Measurements from ENCODE around the gene ZNF200. TPM values are rescaled to one million over a fixed set of nuclear protein-coding genes. Genes with fewer than 3 reads are reported as not detected.

Gene ZNF200
- total and polyA plus RNA-seq, 3 donors from 2014 or later, result 41.9 to 48.3 (median 45.2) TPM

GRCh38 chr16:3259836-3260235 is 24.9 kb upstream of the ZNF200 start:
- H3K27me3 ChIP-seq, result no peaks in the 10 kb centered on the region
- 85 to 91% methylated on average over 8 of the region's 8 CpGs for WGBS, 2 donors
- peaks cover 5% of the 10 kb centered on the region for H3K4me1 ChIP-seq
- no peak for DNase-seq
- no peak overlapping the region for H3K4me3 ChIP-seq
- H3K36me3 ChIP-seq (ENCODE audit: low read depth, missing control alignments), result no peaks in the 10 kb centered on the region
- H3K9me3 ChIP-seq, result no peaks in the 10 kb centered on the region
- H3K27ac ChIP-seq, result no peak overlapping the region
- intact Hi-C loops (cut with DNase I; ENCODE audit: low total_unique reads), result no loop called here
- TF ChIP-seq CTCF (IDR thresholded peaks at IDR 0.05) (no peak), POLR2A (IDR thresholded peaks at IDR 0.05) (no peak)

- Histone ChIP-seq H3K4me1 (no peaks in the 10 kb centered on the region), H3K9me3 (no peaks in the 10 kb centered on the region), H3K36me3 (ENCODE audit: low read depth, missing control alignments) (no peaks in the 10 kb centered on the region), H3K4me3 (no peak overlapping the region), H3K27me3 (no peaks in the 10 kb centered on the region), H3K27ac (no peak overlapping the region)
- WGBS, 2 donors, result 85 to 89% methylated on average over 5 to 9 of the region's 9 CpGs
- intact Hi-C loops (cut with DNase I; ENCODE audit: low total_unique reads), result no loop called here
- TF ChIP-seq POLR2A (IDR thresholded peaks at IDR 0.05) (no peak), CTCF (IDR thresholded peaks at IDR 0.05) (no peak)
- no peak for DNase-seq
These were observed 22.0 kb upstream of the ZNF200 start for GRCh38 chr16:3256866-3257465.

- TF ChIP-seq CTCF (IDR thresholded peaks at IDR 0.05), result no peak
- no peak for TF ChIP-seq POLR2A (IDR thresholded peaks at IDR 0.05)
- intact Hi-C loops (cut with DNase I; ENCODE audit: low total_unique reads), result no loop called here
These were observed 21.3 kb upstream of the ZNF200 start, which contains the start of gene MEFV for GRCh38 chr16:3256146-3256865. MEFV (minus strand) TSS chr16:3256633; CDS start chr16:3256587, 46 bp downstream.

GRCh38 chr16:3254309-3254708 is 19.4 kb upstream of the ZNF200 start:
- no peak overlapping the region for H3K27ac ChIP-seq
- intact Hi-C loops (cut with DNase I; ENCODE audit: low total_unique reads), result no loop called here
- no peak for DNase-seq
- peak overlapping the region; percentile 12 to 36 for H3K4me3 ChIP-seq
- H3K36me3 ChIP-seq (ENCODE audit: low read depth, missing control alignments), result no peaks in the 10 kb centered on the region
- no peaks in the 10 kb centered on the region for H3K4me1 ChIP-seq
- 36 to 39% methylated on average over 21 to 35 of the region's 35 CpGs for WGBS, 2 donors
- TF ChIP-seq CTCF (IDR thresholded peaks at IDR 0.05), result no peak
- TF ChIP-seq POLR2A (IDR thresholded peaks at IDR 0.05), result no peak
- no peaks in the 10 kb centered on the region for H3K27me3 ChIP-seq
- no peaks in the 10 kb centered on the region for H3K9me3 ChIP-seq

More at GRCh38 chr16:3256146-3256865, 21.3 kb upstream of the ZNF200 start, which contains the start of gene MEFV:
- no peak within 1 kb of the TSS for H3K27ac ChIP-seq
- DNase-seq, result no peak
- H3K9me3 ChIP-seq, result no peaks in the 10 kb centered on the region
- H3K4me1 ChIP-seq, result no peaks in the 10 kb centered on the region
- no peak within 1 kb of the TSS for H3K4me3 ChIP-seq
- WGBS, 2 donors, result 78 to 81% methylated on average over 7 to 14 of the region's 14 CpGs
- H3K27me3 ChIP-seq, result no peaks in the 10 kb centered on the region
- H3K36me3 ChIP-seq (ENCODE audit: low read depth, missing control alignments), result no peaks in the 10 kb centered on the region
